ENCODE results near the gene TIMM22.

DNA sequence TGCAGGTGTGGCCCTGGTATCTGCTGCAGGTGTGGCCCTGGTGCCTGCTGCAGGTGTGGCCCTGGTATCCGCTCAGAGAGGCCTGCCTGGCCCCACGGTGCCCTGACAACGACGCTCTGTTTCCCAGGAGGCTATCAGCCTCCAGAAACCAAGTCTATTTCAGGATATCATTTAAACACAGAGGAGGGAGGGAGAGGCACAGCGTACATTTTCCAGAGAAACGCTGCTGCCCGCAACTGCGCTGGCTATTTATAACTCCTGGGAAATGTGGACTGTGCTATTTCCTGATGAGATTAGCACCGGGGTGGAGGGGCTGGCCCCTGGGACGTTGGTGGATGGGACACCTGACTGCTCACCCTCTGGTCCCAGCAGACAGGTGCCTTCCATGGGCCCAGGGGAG, 22.5 kb downstream of the TIMM22 start:
- TF ChIP-seq, protein P1, sequence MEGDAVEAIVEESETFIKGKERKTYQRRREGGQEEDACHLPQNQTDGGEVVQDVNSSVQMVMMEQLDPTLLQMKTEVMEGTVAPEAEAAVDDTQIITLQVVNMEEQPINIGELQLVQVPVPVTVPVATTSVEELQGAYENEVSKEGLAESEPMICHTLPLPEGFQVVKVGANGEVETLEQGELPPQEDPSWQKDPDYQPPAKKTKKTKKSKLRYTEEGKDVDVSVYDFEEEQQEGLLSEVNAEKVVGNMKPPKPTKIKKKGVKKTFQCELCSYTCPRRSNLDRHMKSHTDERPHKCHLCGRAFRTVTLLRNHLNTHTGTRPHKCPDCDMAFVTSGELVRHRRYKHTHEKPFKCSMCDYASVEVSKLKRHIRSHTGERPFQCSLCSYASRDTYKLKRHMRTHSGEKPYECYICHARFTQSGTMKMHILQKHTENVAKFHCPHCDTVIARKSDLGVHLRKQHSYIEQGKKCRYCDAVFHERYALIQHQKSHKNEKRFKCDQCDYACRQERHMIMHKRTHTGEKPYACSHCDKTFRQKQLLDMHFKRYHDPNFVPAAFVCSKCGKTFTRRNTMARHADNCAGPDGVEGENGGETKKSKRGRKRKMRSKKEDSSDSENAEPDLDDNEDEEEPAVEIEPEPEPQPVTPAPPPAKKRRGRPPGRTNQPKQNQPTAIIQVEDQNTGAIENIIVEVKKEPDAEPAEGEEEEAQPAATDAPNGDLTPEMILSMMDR (IDR thresholded peaks at IDR 0.05 in 4 of 5, conservative IDR thresholded peaks at IDR 0.05 in 1 of 5): no peak
- no peak for TF ChIP-seq POLR2A (IDR thresholded peaks at IDR 0.05)

Data from gastrocnemius medialis (tissue), 4 donors.